ENCODE measurements around the gene ZNF784.

DNA sequence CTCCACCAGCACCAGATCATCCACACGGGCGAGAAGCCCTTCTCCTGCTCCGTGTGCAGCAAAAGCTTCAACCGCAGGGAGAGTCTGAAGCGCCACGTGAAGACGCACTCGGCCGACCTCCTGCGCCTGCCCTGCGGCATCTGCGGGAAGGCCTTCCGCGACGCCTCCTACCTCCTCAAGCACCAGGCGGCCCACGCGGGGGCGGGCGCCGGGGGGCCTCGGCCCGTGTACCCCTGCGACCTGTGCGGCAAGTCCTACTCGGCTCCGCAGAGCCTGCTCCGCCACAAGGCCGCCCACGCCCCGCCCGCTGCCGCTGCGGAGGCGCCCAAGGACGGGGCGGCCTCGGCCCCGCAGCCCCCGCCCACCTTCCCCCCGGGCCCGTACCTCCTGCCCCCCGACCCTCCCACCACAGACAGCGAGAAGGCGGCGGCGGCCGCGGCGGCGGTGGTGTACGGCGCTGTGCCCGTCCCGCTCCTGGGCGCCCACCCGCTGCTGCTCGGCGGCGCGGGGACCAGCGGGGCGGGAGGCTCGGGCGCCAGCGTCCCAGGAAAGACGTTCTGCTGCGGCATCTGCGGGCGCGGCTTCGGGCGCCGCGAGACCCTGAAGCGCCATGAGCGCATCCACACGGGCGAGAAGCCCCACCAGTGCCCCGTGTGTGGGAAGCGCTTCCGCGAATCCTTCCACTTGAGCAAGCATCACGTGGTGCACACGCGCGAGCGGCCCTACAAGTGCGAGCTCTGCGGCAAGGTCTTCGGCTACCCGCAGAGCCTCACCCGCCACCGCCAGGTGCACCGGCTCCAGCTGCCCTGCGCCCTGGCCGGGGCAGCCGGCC lies 9.4 kb downstream of the ZNF784 start:
- TF ChIP-seq POLR2AphosphoS5 (IDR thresholded peaks at IDR 0.05; ENCODE audit: low read depth, low read length): no peak
- TF ChIP-seq REST (IDR thresholded peaks at IDR 0.05; ENCODE audit: insufficient read depth in 1 of 2, low read depth in 2 of 2, low read length in 2 of 2): no peak
- TF ChIP-seq SIN3A (IDR thresholded peaks at IDR 0.05; ENCODE audit: borderline replicate concordance, insufficient read depth, low read length): no peak
- no peak for TF ChIP-seq TAF1 (IDR thresholded peaks at IDR 0.05; ENCODE audit: borderline replicate concordance, insufficient read depth, low read length)
- TF ChIP-seq FOXP2 (optimal IDR thresholded peaks at IDR 0.05; ENCODE audit: borderline replicate concordance, extremely low read depth, extremely low read length, insufficient read depth): no peak

Measured in PFSK-1 (cell line).